Measurements from ENCODE around the gene ACTL10.

Gene ACTL10

DNA sequence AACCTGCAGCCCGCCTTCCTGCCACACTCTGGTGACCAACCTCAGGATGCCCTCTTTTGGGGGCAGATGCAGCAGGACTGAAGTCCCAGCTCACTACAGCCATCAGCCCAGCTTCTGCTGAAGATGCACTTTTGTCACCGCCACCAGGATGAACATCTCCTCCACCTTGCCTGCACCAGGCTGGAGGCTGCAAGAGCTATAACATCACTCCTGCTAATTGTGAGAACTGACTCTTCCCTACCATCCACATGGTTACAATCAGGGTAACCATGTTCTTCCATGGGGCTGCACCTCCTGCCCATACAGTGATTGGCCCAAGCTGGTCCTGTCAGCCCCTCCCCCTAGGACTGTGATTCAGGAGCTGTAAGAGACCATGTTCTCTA is 2.0 kb upstream of the ACTL10 start:
- no peak for DNase-seq

DNA sequence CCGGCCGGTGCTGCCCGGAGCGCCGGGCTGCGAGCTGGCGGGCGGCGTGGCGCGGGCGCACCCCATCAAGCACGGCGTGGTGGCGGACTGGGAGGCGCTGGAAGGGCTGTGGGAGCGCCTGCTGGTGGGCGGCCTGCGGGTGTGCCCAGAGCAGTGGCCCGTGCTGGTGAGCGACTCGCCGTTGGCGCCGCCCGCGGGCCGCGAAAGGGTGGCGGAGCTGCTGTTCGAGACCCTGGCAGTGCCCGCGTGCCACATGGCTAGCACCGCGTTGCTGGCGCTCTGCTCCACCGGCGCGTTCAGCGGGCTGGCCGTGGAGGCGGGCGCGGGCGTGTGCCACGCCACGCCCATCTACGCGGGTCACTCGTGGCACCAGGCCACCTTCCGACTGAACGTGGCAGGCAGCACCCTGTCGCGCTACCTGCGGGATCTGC is 517 bp downstream of the ACTL10 start:
- DNase-seq = no peak

DNA sequence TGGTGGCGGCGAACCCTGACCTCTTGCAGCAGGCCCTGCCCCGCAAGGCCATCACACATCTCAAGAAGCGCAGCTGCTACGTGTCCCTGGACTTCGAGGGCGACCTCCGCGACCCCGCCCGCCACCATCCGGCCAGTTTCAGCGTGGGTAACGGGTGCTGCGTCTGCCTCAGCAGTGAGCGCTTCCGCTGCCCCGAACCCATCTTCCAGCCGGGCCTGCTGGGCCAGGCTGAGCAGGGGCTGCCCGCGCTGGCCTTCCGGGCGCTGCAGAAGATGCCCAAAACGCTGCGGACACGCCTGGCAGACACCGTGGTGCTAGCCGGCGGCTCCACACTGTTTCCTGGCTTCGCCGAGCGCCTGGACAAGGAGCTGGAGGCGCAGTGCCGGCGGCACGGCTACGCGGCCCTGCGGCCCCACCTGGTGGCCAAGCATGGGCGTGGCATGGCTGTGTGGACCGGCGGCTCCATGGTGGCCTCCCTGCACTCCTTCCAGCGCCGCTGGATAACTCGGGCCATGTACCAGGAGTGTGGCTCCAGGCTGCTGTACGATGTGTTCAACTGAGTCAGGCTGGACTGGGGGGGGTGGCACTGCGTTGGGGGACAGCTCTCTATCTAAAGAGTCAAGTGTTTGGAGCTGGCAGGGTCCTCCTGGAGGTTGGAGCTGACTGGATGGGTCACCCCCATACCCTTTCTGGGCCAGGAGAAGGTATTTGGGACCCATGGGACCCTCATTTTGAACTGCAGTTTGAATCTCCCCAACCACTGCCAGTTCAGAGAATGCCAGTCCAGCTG is 1.1 kb downstream of the ACTL10 start:
- DNase-seq = peak; percentile 11

DNA sequence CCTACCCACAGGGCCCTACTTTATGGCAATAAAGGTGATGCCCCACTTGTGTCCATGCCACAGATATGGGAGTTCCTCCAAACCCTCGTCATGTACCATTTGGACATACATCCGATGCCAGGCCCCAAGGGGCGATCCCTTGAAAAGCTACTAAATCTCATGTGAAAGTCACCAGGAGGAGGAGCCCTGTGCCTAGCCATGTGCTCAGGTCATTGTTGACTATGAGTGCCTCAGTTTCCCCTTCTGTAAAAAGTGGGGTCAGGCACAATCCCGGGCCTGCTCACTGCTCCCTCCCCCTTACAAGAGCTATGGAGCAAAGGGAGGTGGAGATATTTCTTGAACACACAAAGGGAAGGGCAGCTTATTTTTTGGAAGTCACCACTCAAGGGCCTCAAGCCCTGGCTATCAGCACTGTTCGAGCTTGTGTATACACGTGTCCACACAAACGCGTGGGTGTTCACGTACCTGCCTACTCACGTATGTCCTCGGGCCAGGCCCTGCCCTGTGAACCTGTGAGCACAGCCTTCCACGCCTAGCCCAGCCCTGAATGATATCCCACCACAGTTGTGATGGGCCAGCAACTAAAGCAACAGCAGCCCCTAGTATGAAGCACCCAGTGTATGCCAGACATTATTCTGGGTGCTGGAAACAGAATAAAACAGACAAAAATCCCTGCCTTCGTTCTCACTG is 1.9 kb downstream of the ACTL10 start:
- no peak for DNase-seq

GRCh38 chr20:33669224-33669623 is 2.5 kb downstream of the ACTL10 start:
- no peak for DNase-seq

- DNase-seq = no peak
These were observed 3.3 kb downstream of the ACTL10 start for GRCh38 chr20:33669873-33670640.

DNA sequence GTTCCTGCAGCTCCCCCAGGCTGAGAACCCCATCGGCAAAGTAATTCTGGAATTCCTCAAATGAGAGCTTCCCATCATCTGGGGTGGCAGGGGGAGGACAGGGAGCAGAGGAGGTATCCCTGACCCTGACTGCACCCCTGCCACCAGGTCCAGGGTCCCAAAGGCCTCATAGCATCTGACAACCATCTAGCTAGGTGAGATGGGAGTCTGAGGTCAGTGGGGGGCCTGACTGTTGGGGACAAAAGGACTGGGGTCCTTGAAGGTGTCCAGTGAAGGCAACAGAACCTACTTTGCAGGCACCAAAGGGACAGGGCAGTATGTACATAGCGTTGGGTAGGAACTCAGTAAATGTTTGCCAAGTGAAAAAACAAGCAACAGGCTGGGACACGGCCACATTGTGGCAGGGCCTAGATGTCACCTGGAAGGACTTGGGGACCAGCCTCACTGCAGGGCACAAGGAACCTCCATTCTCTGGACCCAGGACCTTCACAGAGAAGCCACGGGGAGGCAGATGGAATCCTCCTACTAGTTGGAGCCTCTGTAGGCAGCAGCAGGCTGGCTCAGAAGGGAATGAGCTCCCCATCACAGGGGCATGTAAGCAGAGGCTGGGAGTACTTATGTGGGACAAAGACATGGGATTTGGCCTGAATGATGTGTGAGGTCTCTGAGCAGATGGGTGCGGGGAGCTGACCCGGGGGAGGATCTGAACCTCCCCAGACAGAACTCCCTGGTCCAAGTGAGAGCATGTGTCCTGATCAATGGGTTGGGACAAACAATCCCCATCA is 4.2 kb downstream of the ACTL10 start:
- no peak for DNase-seq

DNA sequence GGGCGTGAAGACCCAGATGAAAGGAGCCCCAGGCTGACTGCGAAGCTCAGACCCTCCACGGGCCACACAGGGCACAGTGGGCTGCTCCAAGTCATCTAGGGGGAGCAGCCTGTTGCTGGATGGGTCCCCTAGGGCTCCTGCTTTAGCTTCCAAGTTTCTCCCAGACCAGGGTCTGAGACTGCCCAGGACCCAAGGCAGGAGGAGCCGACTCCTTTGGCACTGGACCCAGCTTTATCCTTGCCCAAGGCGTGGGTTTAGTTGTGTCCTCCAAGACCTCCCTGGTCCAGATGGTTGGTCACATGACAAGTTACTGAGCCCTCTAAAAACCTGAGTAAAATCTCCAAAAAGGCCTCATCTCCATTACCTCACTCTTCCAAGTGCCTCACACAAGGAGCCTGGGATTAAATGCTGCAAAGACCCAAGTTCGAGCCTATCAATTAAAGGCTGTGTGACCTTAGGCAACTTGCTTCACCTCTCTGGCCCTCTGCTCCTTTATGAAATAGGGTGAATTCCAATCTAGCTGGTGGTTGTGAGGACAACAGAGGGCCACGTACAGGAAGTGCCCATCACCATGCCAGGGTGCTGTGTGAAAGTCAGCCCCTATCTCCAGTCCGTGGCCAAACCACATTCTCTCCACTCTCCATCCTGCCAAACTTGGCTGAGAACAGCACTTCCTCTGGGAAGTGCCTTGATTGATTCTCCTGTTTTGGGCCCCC is 5.0 kb downstream of the ACTL10 start:
- no peak for DNase-seq

DNA sequence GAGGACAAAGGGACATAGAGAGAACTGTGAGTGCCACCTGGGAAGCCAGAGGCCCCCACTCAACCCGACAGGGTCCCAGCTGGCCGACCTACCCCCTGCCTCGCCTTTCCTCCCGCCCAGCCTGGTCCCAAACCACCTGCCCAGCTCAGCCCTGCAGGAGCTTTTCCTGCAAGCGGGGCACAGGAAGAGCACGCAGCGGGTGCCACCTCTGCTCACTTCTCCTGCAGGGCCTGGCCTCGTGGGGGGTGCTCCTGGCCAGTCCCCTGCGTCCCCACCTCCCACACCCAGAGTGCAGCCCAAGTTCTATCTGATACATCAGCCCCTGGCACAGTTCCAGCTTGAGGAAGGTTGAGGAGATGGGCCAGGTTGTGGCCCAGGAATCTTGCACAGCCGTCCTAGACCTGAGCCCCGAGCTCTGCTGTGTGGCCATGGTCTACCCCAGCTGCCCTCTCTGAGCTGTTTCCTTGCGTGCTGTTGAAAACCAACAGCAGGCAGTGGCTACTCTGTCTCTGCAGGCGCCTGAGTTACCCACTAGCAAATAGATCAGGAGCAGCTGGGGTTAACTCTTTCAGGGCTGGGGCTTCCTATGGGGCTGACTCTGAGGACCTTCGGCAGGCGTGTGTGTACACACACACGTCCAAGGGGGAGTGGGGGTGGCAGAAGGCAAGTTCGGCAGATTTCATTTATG is 5.8 kb downstream of the ACTL10 start:
- peak; percentile 67 for DNase-seq

DNA sequence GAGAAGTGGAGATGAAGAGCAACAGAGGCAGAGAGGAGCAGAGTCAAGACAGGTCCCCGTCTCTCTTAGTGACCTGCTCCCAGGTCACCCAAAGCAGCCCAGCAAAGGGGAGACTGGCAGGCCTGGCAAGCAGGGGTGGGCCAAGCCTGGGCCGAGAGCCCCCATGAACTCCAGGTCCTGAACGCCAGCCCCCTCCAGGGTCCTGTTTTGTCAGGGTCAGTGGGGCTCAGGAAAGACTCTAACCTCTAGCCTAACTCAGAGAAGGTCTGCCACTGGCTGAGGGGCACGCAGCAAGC is 6.3 kb downstream of the ACTL10 start:
- DNase-seq = no peak

GRCh38 chr20:33673410-33674293 is 6.9 kb downstream of the ACTL10 start:
- DNase-seq = no peak

DNA sequence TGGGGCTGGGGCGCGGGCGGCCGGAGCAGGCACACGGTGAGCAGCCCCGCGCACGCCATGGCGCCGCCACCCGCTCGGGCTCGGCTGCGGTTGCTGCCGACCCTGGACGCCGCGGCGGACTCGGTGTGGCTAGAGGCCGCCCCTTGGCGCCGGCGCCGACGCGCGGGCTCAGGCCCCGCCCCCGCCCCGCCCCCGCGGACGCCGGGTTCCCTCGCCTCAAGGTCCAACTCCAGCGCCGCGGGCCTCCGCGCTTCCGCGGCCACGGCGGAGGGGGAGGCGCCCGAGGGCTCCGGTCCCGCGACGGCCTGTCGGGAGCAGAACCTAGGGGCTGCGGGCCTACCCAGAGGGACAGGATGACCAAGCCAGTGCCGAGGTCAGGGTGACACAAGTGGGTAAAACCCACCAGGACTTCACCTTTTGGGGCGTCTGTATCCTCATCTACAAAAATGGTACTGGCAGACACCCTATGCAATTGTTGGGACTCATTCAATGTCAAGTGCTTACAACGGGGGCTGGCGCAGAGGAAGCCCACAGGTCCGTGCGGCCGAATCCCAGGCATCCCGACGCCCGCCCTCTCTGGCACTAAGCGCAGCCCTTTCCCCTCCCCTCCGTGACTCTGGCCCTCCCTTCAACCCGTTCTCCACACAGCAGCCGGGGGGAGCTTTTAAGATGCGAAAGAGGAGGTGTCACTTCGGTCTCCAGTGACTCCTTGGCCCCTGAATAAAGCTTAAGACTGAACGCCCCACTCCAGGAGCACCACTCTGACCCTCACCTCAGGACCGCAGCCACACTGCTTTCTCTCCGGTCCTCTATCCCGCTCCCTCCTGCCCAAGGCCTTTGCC is 7.8 kb downstream of the ACTL10 start, which contains the start of gene NECAB3:
TSS of gene NECAB3 (minus strand) at position 135 of the 842 bp plus-strand sequence. CDS start at position 59, 76 bp downstream.
- DNase-seq = peak; percentile 40

GRCh38 chr20:33675136-33675959 is 8.6 kb downstream of the ACTL10 start:
- no peak for DNase-seq

DNA sequence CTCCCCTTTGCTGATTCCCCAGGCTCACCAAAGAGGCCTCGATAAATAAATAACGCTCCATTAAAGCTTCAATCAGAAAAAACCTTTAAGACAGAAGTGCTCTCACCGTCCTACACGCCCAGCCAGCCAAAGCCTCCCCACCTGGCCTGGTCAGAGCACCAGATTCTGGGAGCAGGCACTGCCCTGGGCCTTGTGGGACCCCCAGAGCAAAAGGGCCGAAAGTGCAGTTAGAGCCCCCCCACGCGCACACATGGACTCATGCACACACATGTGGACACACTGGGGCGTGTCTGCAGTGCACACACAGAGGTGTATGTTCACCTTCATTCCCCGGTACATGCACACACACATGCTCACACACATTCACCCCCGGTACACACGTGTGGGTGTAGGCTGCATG is 9.4 kb downstream of the ACTL10 start:
- DNase-seq = no peak

- DNase-seq = no peak
These were observed 10.2 kb downstream of the ACTL10 start for GRCh38 chr20:33676652-33677645.

- DNase-seq = no peak
These were observed 11.4 kb downstream of the ACTL10 start for GRCh38 chr20:33677991-33678702.

All from NCI-H1417 treated with DMSO at 0.1 percent for 48 hours (cell line).